Umbilical cord (tissue), 2 donors: ENCODE results near the gene INPP5D. TPM values are rescaled to one million over a fixed set of nuclear protein-coding genes. Genes with fewer than 3 reads are reported as not detected.
A peak's percentile ranks its signal among the peaks of the same experiment; 100 is the strongest.
"Not testable (repeated sequence)": the region's sequence is repeated elsewhere in the genome, so short reads cannot be mapped to it uniquely, and the experiment has no call there.

Source experiments
- DNase-seq: peaks from one replicate; pipeline ENCODE4 v3.0.0-alpha.2; 2015; ENCODE audit warnings: low spot score
- total RNA-seq: library from RNA; depleted of rRNA; stranded (reverse); fragments of >200 nt; gene quantifications from one replicate; pipeline ENCODE4 v1.2.3, GENCODE V29; 2014; ENCODE audit warnings: low replicate concordance; ENCODE audit not compliant: insufficient read depth

INPP5D gene
- total RNA-seq, 1 donor from 2014 or later = 5.8 TPM

- DNase-seq = peak; percentile 24
Observed at GRCh38 chr2:233116946-233117345, 56.8 kb downstream of the INPP5D start.

- no peak for DNase-seq
Observed at GRCh38 chr2:233117351-233117750, 57.2 kb downstream of the INPP5D start.

GRCh38 chr2:233117811-233118647, 57.9 kb downstream of the INPP5D start:
- no peak for DNase-seq

- no peak for DNase-seq
Observed at GRCh38 chr2:233118648-233119000, 58.5 kb downstream of the INPP5D start.

- DNase-seq = no peak
Observed at GRCh38 chr2:233119123-233119522, 59.0 kb downstream of the INPP5D start.

- no peak for DNase-seq
Observed at GRCh38 chr2:233119806-233120205, 59.7 kb downstream of the INPP5D start.

GRCh38 chr2:233120459-233120858, 60.3 kb downstream of the INPP5D start:
- no peak for DNase-seq

- DNase-seq = no peak
Observed at GRCh38 chr2:233121856-233122255, 61.7 kb downstream of the INPP5D start.

- DNase-seq = no peak
Observed at GRCh38 chr2:233122541-233122940, 62.4 kb downstream of the INPP5D start.

- DNase-seq = not testable (repeated sequence)
Observed at GRCh38 chr2:233123576-233123975, 63.4 kb downstream of the INPP5D start.

- DNase-seq = peak; percentile 34
Observed at GRCh38 chr2:233124421-233125080, 64.4 kb downstream of the INPP5D start.

- DNase-seq = no peak
Observed at GRCh38 chr2:233125455-233126065, 65.4 kb downstream of the INPP5D start.

GRCh38 chr2:233129351-233129978, 69.3 kb downstream of the INPP5D start:
- no peak for DNase-seq

GRCh38 chr2:233130024-233130423, 69.9 kb downstream of the INPP5D start:
- DNase-seq = no peak

- no peak for DNase-seq
Observed at GRCh38 chr2:233130481-233131020, 70.4 kb downstream of the INPP5D start.

GRCh38 chr2:233131936-233132720, 72.0 kb downstream of the INPP5D start:
- no peak for DNase-seq

GRCh38 chr2:233133239-233133638, 73.1 kb downstream of the INPP5D start:
- DNase-seq = no peak

GRCh38 chr2:233135421-233135820, 75.3 kb downstream of the INPP5D start:
- DNase-seq = no peak

GRCh38 chr2:233137040-233137439, 76.9 kb downstream of the INPP5D start:
- DNase-seq = no peak

- no peak for DNase-seq
Observed at GRCh38 chr2:233140077-233140585, 80.0 kb downstream of the INPP5D start.

- DNase-seq = no peak
Observed at GRCh38 chr2:233140978-233141377, 80.8 kb downstream of the INPP5D start.
